AG10803 (cell line): ENCODE results near the gene SSBP4.
A peak's percentile ranks its signal among the peaks of the same experiment; 100 is the strongest.

Experiments
- DNase-seq: peaks from one replicate; pipeline ENCODE4 v3.0.0; 2010; ENCODE audit warnings: low read depth
- H3K4me3 ChIP-seq: 2 replicates; pipeline ENCODE4 v1.5.1; 2011; ENCODE audit warnings: mild to moderate bottlenecking, low read length, control low read depth
- CTCF ChIP-seq: conservative IDR thresholded peaks from 2 replicates; pipeline ENCODE4 v1.5.1; 2011; ENCODE audit warnings: mild to moderate bottlenecking, low read length, control low read depth, inconsistent platforms

Gene SSBP4

GRCh38 chr19:18475762-18476331, 56.6 kb downstream of the SSBP4 start:
- DNase-seq: no peak
- TF ChIP-seq CTCF: no peak
- no peak overlapping the region for H3K4me3 ChIP-seq

- DNase-seq: no peak
- no peak for TF ChIP-seq CTCF
- H3K4me3 ChIP-seq: no peak overlapping the region
Measured at GRCh38 chr19:18476507-18477041, 57.4 kb downstream of the SSBP4 start.

- no peak overlapping the region for H3K4me3 ChIP-seq
- peak; percentile 20 for TF ChIP-seq CTCF
- no peak for DNase-seq
Measured at GRCh38 chr19:18477042-18477779, 58.0 kb downstream of the SSBP4 start.

GRCh38 chr19:18477974-18478373, 58.8 kb downstream of the SSBP4 start:
- DNase-seq: no peak
- H3K4me3 ChIP-seq: no peak overlapping the region
- no peak for TF ChIP-seq CTCF

GRCh38 chr19:18478545-18479311, 59.5 kb downstream of the SSBP4 start:
- H3K4me3 ChIP-seq: no peak overlapping the region
- TF ChIP-seq CTCF: no peak
- DNase-seq: peak; percentile 95

GRCh38 chr19:18480006-18480691, 61.0 kb downstream of the SSBP4 start:
- peak; percentile 96 for DNase-seq
- H3K4me3 ChIP-seq: peak overlapping the region; percentile 34
- TF ChIP-seq CTCF: no peak
